C4-2B (cell line): ENCODE results near the gene PTPRD.

ENCODE experiments used
- H3K27ac ChIP-seq: fragments of 450-650 bp; 2 replicates; pipeline ENCODE4 v1.5.1; 2017
- ZFX ChIP-seq: fragments of 450-650 bp; IDR thresholded peaks from 2 replicates; pipeline ENCODE4 v1.6.1; 2017
- TF ChIP-seq, protein P1 (sequence below): fragments of 450-650 bp; conservative IDR thresholded peaks from 2 replicates; pipeline ENCODE4 v1.5.1; 2017; ENCODE audit warnings: mild to moderate bottlenecking

PTPRD gene

GRCh38 chr9:8652255-8652654 lies 1960.5 kb downstream of the PTPRD start:
- TF ChIP-seq, protein P1, sequence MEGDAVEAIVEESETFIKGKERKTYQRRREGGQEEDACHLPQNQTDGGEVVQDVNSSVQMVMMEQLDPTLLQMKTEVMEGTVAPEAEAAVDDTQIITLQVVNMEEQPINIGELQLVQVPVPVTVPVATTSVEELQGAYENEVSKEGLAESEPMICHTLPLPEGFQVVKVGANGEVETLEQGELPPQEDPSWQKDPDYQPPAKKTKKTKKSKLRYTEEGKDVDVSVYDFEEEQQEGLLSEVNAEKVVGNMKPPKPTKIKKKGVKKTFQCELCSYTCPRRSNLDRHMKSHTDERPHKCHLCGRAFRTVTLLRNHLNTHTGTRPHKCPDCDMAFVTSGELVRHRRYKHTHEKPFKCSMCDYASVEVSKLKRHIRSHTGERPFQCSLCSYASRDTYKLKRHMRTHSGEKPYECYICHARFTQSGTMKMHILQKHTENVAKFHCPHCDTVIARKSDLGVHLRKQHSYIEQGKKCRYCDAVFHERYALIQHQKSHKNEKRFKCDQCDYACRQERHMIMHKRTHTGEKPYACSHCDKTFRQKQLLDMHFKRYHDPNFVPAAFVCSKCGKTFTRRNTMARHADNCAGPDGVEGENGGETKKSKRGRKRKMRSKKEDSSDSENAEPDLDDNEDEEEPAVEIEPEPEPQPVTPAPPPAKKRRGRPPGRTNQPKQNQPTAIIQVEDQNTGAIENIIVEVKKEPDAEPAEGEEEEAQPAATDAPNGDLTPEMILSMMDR: no peak
- TF ChIP-seq ZFX: no peak
- H3K27ac ChIP-seq: no peak overlapping the region

DNA sequence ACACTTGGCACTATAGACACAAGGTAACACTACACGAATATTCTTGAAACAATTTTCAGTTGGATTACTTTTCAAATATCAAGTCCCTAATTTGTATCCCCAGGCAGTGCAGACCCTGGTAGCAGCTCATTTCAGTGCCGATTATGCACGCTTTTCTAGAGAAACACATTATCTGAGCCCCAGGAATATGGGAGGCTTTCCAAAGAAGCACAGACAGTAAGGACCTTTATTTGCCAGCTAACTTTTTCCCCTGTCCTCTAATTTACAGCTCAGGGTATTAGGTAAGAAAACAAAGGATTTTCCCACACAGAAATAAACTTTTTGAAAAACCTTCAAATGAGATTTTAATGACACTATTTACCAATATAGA lies 1961.0 kb downstream of the PTPRD start:
- TF ChIP-seq, protein P1: no peak
- no peak for TF ChIP-seq ZFX
- no peak overlapping the region for H3K27ac ChIP-seq

DNA sequence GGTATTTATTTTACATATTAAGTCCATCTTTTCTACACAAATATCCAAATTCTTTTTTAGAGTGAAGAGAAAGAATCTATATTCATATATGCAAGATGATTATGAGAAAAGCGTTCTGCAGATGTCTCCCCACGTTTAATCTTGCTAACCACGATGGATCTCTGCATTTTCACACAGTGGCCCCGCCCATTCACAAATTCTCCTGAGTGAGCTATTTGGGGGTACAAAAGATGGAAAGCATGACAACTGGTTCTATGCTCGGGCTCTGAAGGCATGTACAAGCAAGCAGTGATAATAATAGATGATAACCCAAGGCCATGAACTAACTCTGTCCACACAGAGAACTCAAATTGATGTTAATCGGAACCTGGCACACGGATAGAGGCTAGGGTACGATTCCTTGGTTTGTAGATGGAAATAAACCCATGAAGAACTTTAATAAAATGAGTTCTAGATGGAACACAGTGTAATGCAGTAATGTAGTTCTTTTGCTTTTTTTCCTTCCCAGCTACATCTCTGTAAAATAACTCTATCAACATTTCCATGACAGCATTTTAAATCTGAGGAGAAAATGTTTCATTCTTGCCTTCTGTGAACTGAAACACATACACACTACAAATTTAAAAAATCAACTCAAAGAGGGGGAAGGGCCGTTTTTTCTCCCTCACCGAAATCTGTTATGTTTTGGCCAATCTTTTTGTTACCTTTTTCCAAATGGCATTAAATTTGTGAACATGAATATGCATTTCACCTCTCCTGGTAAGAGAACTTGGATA lies 1961.5 kb downstream of the PTPRD start:
- H3K27ac ChIP-seq: no peak overlapping the region
- TF ChIP-seq, protein P1: no peak
- TF ChIP-seq ZFX: no peak

GRCh38 chr9:8649807-8650206 lies 1963.0 kb downstream of the PTPRD start:
- H3K27ac ChIP-seq: no peak overlapping the region
- no peak for TF ChIP-seq ZFX
- TF ChIP-seq, protein P1: no peak

DNA sequence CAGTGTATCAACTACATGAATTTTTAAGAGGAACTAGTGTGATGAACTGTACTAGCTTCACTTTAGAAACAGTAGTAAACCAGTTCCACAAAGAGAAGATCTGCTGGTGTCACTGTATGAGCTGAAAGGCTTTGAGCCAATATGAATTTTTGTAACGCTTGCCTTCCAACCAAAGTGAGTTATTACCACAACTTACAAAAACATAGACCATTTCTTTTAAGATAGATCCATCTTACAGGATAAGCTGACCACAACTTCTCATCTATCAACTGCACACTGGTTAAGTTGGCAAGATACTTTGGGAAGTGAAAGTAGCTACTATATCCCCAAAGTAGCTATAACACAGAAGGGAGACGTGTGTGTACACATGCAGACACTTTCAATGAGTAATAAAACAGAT lies 1963.6 kb downstream of the PTPRD start:
- no peak overlapping the region for H3K27ac ChIP-seq
- no peak for TF ChIP-seq ZFX
- TF ChIP-seq, protein P1: no peak

DNA sequence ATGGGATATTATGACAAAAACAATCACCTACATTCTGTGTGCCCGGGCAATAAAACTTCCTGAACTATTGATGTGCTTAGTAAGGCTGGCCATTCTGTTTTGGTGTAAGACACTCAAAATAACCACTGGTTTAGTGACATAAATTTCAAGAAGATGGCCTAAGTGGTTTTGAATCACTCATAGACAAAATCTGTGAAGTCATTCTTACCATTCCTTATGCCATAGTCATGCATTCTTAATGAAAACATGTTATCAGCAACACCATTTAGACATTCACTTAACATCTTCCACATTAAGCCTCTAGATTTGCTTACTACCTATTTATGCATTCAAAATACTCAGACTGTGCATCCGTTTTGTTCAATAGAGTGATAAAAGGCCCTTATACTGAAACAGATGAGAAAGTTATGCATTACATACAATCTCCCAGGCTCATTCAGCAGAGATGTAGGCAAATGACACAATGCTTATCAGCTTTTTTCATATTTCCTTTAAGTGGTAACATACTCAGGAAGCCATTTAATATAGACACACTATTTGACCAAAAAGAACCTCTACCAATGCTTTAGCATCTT lies 1964.4 kb downstream of the PTPRD start:
- H3K27ac ChIP-seq: no peak overlapping the region

DNA sequence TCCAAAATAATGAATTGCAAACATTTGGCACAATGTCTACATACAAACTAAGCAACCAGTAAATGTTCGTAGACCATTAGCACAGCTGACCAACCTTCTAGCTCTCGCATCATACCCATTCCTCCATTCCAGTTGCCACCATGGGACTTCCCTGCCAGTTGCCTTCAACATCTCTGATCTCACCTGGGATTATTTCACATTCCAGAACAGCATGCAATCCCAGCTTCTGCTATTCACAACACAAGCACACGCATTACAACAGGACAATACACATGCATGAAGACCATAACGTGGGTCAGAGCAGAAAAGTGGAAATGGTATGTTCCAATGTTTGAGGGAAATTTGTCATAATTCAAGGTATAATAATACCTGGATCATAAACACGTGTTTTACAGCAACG lies 1965.0 kb downstream of the PTPRD start:
- TF ChIP-seq, protein P1: no peak
- no peak for TF ChIP-seq ZFX
- H3K27ac ChIP-seq: no peak overlapping the region

More for the DNA sequence above, 1964.4 kb downstream of the PTPRD start:
- TF ChIP-seq, protein P1: no peak
- no peak for TF ChIP-seq ZFX
